MM.1S (cell line): ENCODE measurements around the gene LANCL1.

Source experiments
- EZH2 ChIP-seq: fragments of 300-600 bp; sonication (generic); optimal IDR thresholded peaks from 2 replicates; pipeline ENCODE3; 2017; ENCODE audit warnings: low read depth, mild to moderate bottlenecking, antibody characterized with exemption, low read length, mixed read lengths
- EZH2phosphoT487 ChIP-seq: fragments of 300-600 bp; sonication (generic); IDR thresholded peaks from 2 replicates; pipeline ENCODE4 v1.6.1; 2018; ENCODE audit warnings: antibody characterized with exemption, low read length
- TF ChIP-seq, protein P1 (sequence below): fragments of 300-600 bp; sonication (generic); IDR thresholded peaks from 2 replicates; pipeline ENCODE4 v1.5.1; 2016; ENCODE audit warnings: antibody characterized with exemption, low read length, mixed read lengths

GRCh38 chr2:210388148-210388547 lies 88.4 kb downstream of the LANCL1 start:
- TF ChIP-seq, protein P1, sequence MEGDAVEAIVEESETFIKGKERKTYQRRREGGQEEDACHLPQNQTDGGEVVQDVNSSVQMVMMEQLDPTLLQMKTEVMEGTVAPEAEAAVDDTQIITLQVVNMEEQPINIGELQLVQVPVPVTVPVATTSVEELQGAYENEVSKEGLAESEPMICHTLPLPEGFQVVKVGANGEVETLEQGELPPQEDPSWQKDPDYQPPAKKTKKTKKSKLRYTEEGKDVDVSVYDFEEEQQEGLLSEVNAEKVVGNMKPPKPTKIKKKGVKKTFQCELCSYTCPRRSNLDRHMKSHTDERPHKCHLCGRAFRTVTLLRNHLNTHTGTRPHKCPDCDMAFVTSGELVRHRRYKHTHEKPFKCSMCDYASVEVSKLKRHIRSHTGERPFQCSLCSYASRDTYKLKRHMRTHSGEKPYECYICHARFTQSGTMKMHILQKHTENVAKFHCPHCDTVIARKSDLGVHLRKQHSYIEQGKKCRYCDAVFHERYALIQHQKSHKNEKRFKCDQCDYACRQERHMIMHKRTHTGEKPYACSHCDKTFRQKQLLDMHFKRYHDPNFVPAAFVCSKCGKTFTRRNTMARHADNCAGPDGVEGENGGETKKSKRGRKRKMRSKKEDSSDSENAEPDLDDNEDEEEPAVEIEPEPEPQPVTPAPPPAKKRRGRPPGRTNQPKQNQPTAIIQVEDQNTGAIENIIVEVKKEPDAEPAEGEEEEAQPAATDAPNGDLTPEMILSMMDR, result no peak
- no peak for TF ChIP-seq EZH2
- TF ChIP-seq EZH2phosphoT487, result no peak
